Stomach smooth muscle (tissue), 2 donors: Measurements from ENCODE around the gene CATSPERE.
"Not testable (repeated sequence)": the region's sequence is repeated elsewhere in the genome, so short reads cannot be mapped to it uniquely, and the experiment has no call there.

Experiments
- H3K27ac ChIP-seq: one replicate; pipeline ENCODE4 v1.7.0; 2013; ENCODE audit warnings: mild to moderate bottlenecking, low read length, inconsistent platforms
- H3K27me3 ChIP-seq, 2 donors: one replicate each; pipeline ENCODE4 v1.7.0; 2013; ENCODE audit warnings: low read length in 2 of 2; ENCODE audit not compliant: insufficient read depth in 2 of 2, control insufficient read depth in 1 of 2
- H3K36me3 ChIP-seq, 2 donors: one replicate each; pipeline ENCODE4 v1.7.0; 2013; ENCODE audit warnings: low read length in 2 of 2; ENCODE audit not compliant: control insufficient read depth in 2 of 2, insufficient read depth in 2 of 2
- H3K4me1 ChIP-seq: one replicate; pipeline ENCODE4 v1.7.0; 2013; ENCODE audit warnings: low read length; ENCODE audit not compliant: control insufficient read depth, insufficient read depth
- H3K4me3 ChIP-seq, 2 donors: one replicate each; pipeline ENCODE4 v1.7.0; 2013; ENCODE audit warnings: low read length in 2 of 2
- H3K9ac ChIP-seq, 2 donors: one replicate each; pipeline ENCODE4 v1.7.0; 2013; ENCODE audit warnings: low read length in 2 of 2, mild to moderate bottlenecking in 1 of 2
- H3K9me3 ChIP-seq, 2 donors: one replicate each; pipeline ENCODE4 v1.7.0; 2013; ENCODE audit warnings: low read length in 2 of 2; ENCODE audit not compliant: control insufficient read depth in 2 of 2
- donor health status: healthy.
- donor health status: Pancreatic carcinoma.

The CATSPERE gene

GRCh38 chr1:244548558-244549115 is 87.6 kb downstream of the CATSPERE start:
- Histone ChIP-seq H3K4me1 (no peaks in the 10 kb centered on the region), H3K27ac (no peak overlapping the region), H3K9ac (no peak overlapping the region), H3K36me3 (no peaks in the 10 kb centered on the region), H3K9me3 (peaks cover 9 to 14% of the 10 kb centered on the region in 2 donors), H3K4me3 (no peak overlapping the region), H3K27me3 (no peaks in the 10 kb centered on the region)

- H3K9ac ChIP-seq = no peak overlapping the region
- H3K27me3 ChIP-seq = no peaks in the 10 kb centered on the region
- H3K4me3 ChIP-seq = no peak overlapping the region
- no peaks in the 10 kb centered on the region for H3K36me3 ChIP-seq
- H3K4me1 ChIP-seq = no peaks in the 10 kb centered on the region
- no peak overlapping the region for H3K27ac ChIP-seq
- peaks cover 0 to 5% of the 10 kb centered on the region in 2 donors for H3K9me3 ChIP-seq
Measured at GRCh38 chr1:244552336-244552735, 91.3 kb downstream of the CATSPERE start.

- Histone ChIP-seq H3K27me3 (no peaks in the 10 kb centered on the region), H3K4me1 (no peaks in the 10 kb centered on the region), H3K36me3 (no peaks in the 10 kb centered on the region), H3K9ac (no peak overlapping the region), H3K27ac (no peak overlapping the region), H3K9me3 (no peaks in the 10 kb centered on the region), H3K4me3 (no peak overlapping the region)
Measured at GRCh38 chr1:244556263-244556662, 95.2 kb downstream of the CATSPERE start.

GRCh38 chr1:244557565-244557964 is 96.5 kb downstream of the CATSPERE start:
- Histone ChIP-seq H3K9me3 (no peaks in the 10 kb centered on the region), H3K9ac (no peak overlapping the region), H3K4me1 (no peaks in the 10 kb centered on the region), H3K27ac (no peak overlapping the region), H3K4me3 (no peak overlapping the region), H3K36me3 (no peaks in the 10 kb centered on the region), H3K27me3 (no peaks in the 10 kb centered on the region)

- Histone ChIP-seq H3K27me3 (no peaks in the 10 kb centered on the region), H3K9ac (no peak overlapping the region), H3K27ac (no peak overlapping the region), H3K9me3 (no peaks in the 10 kb centered on the region), H3K4me3 (no peak overlapping the region), H3K4me1 (no peaks in the 10 kb centered on the region), H3K36me3 (no peaks in the 10 kb centered on the region)
Measured at GRCh38 chr1:244559561-244559960, 98.5 kb downstream of the CATSPERE start.

GRCh38 chr1:244562877-244563276 is 101.8 kb downstream of the CATSPERE start:
- not testable (repeated sequence) for H3K9me3 ChIP-seq

GRCh38 chr1:244573768-244574167 is 112.7 kb downstream of the CATSPERE start:
- Histone ChIP-seq H3K4me1 (no peaks in the 10 kb centered on the region), H3K36me3 (no peaks in the 10 kb centered on the region), H3K9me3 (peaks cover 17 to 38% of the 10 kb centered on the region in 2 donors), H3K9ac (no peak overlapping the region), H3K27me3 (no peaks in the 10 kb centered on the region), H3K4me3 (no peak overlapping the region), H3K27ac (no peak overlapping the region)

More at GRCh38 chr1:244562877-244563276, 101.8 kb downstream of the CATSPERE start:
- not testable (repeated sequence) for H3K4me1 ChIP-seq, H3K4me3 ChIP-seq, H3K36me3 ChIP-seq, H3K9ac ChIP-seq, H3K27me3 ChIP-seq, H3K27ac ChIP-seq

- Histone ChIP-seq H3K27ac (no peak overlapping the region), H3K36me3 (no peaks in the 10 kb centered on the region), H3K27me3 (no peaks in the 10 kb centered on the region), H3K4me3 (no peak overlapping the region), H3K9ac (no peak overlapping the region), H3K4me1 (no peaks in the 10 kb centered on the region), H3K9me3 (peaks cover 17 to 38% of the 10 kb centered on the region in 2 donors)
Measured at GRCh38 chr1:244576259-244576892, 115.3 kb downstream of the CATSPERE start.

- not testable (repeated sequence) for H3K27me3 ChIP-seq, H3K9ac ChIP-seq, H3K4me3 ChIP-seq, H3K36me3 ChIP-seq, H3K27ac ChIP-seq, H3K4me1 ChIP-seq
- peaks cover 17 to 32% of the 10 kb centered on the region in 2 donors for H3K9me3 ChIP-seq
Measured at GRCh38 chr1:244578205-244578604, 117.1 kb downstream of the CATSPERE start.

- H3K4me1 ChIP-seq = no peaks in the 10 kb centered on the region
- no peaks in the 10 kb centered on the region for H3K36me3 ChIP-seq
- no peak overlapping the region for H3K9ac ChIP-seq
- H3K27me3 ChIP-seq = no peaks in the 10 kb centered on the region
- no peak overlapping the region for H3K4me3 ChIP-seq
- H3K27ac ChIP-seq = no peak overlapping the region
- H3K9me3 ChIP-seq = no peaks in the 10 kb centered on the region
Measured at GRCh38 chr1:244583358-244583982, 122.4 kb downstream of the CATSPERE start.

GRCh38 chr1:244585867-244586266 is 124.8 kb downstream of the CATSPERE start:
- Histone ChIP-seq H3K9me3 (no peaks in the 10 kb centered on the region), H3K4me3 (no peak overlapping the region), H3K4me1 (no peaks in the 10 kb centered on the region), H3K27me3 (no peaks in the 10 kb centered on the region), H3K36me3 (no peaks in the 10 kb centered on the region), H3K27ac (no peak overlapping the region), H3K9ac (no peak overlapping the region)
